NCI-H2196 treated with DMSO at 0.1 percent for 48 hours (cell line): Measurements from ENCODE around the gene STXBP5.
"Not testable (repeated sequence)": the region's sequence is repeated elsewhere in the genome, so short reads cannot be mapped to it uniquely, and the experiment has no call there.

ENCODE experiments used
- DNase-seq: peaks from one replicate; lab custom pipeline; 2025; ENCODE audit not compliant: unreplicated experiment; lab: John Stamatoyannopoulos, UW

STXBP5 gene

DNA sequence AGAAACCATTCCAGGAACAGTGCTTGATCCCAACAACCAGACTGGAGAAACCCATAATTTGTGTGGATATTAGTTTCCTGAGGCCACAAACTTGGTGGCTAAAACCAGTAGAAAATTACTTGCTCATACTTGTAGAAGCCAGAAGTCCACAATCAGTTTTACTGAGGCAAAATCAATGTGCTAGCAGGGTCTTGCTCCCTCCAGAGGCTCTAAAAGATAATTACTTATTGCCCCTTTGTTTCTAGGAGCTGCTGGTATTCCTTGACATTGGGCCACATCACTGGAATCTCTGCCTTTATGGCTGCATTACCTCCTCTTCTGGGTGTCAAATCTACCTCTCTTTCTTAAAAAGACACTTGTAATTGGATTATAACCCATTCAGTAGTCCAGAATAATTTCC, 162.1 kb downstream of the STXBP5 start:
- DNase-seq: no peak

DNA sequence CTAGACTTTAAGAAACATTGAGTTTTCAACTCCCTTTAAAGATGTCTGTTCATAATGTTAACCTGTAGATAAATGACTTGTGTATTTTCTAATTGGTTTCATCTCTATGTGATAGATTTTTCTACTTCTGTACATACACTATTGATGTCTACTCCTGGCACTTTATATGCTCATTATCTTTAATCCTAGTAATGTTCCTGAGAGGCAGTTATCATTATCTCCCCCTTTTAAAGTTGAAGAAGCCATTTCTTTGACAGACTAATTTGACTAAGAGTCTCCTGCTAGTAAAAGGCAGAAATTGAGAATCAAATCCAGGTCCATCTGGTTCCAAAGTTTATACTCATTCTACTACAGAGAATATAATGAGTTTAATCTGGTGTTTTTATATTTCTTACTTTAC, 167.1 kb downstream of the STXBP5 start:
- DNase-seq: no peak

DNA sequence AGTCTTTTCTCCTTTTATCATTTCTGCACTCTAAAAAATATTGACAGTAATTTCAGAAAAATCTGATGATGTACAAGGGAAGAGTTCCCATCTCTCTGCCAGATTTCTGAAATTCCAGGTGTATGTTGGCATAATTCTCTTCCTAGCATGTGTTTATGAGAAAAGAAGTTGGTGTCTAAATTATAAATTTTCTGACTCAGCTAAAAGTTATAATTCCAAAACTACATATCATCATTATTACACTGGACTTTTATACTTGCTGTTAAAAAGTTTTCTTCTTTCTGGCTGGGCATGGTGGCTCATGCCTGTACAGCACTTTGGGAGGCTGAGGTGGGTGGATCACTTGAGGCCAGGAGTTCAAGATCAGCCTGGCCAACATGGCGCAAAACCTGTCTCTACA, 168.6 kb downstream of the STXBP5 start:
- no peak for DNase-seq

GRCh38 chr6:147378819-147379218, 174.6 kb downstream of the STXBP5 start:
- no peak for DNase-seq

GRCh38 chr6:147380841-147381240, 176.6 kb downstream of the STXBP5 start:
- not testable (repeated sequence) for DNase-seq

DNA sequence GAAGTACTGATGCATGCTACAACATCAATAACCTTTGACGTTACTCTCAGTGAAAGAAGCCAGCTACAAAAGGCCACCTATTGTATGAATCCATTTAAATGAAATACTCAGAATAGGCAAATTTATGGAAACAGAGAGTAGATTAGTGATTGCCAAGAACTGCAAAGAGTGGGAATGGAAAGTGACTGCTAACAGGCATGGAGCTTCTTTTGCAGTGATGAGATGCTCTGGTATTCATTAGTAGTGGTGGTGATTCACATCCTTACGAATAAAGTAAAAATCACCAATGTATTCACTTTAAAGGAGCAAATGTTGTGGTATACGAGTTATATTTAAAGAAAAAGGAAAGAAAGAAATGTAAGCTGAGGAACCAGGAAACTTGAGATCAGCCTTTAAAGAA, 177.5 kb downstream of the STXBP5 start:
- no peak for DNase-seq

DNA sequence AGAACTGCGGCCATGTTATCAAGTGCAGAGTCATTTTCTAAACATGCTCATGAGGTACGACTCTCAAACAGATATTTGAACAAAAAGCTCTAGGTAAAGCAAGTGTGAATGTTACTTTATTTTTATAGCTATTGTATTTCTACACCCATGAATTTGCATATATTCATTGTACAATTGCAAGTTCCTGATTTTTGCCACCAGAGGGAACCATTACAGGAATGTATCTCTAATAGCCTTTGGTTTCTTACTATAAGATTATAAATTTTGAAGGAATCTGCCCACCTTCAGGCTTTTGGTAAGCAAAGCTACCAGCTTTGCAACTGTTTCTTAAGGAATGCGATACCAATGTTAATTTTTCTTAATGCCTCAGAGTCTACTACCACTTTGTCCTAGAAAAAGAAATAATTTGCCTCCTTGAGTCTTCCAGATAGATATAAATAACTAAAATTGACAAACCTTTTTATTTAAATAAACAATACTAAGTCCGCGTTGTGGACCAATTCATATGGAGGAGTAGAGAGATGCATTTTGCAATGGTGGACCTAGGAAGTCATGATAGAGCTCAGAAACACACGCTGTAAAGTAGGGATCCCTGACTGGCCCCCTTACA, 178.8 kb downstream of the STXBP5 start:
- no peak for DNase-seq

GRCh38 chr6:147384029-147384428, 179.8 kb downstream of the STXBP5 start:
- DNase-seq: no peak

- no peak for DNase-seq
These were observed 180.8 kb downstream of the STXBP5 start for GRCh38 chr6:147384737-147385710.

DNA sequence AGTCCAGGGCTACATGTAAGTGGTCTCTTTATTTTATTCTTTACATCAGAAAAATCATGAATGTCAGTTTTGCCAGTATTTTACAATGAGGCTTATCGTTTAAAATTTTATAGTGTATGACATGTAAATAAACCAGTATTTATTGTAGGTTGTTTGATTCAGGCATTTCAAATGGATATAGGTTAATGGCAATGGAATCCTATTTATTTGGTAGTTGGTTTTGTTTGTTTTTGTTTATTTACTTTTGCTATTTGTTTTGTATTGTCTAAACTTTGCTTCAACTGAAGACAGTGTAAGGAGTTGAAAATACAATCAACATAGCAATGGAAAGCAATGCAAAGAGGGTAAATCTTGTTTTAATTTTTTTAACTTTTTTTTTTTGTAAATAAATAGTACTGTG, 185.2 kb downstream of the STXBP5 start:
- DNase-seq: no peak

- DNase-seq: no peak
These were observed 186.8 kb downstream of the STXBP5 start for GRCh38 chr6:147390909-147391536.

- DNase-seq: no peak
These were observed 188.9 kb downstream of the STXBP5 start for GRCh38 chr6:147392917-147393625.

GRCh38 chr6:147395158-147395557, 190.9 kb downstream of the STXBP5 start:
- DNase-seq: no peak

DNA sequence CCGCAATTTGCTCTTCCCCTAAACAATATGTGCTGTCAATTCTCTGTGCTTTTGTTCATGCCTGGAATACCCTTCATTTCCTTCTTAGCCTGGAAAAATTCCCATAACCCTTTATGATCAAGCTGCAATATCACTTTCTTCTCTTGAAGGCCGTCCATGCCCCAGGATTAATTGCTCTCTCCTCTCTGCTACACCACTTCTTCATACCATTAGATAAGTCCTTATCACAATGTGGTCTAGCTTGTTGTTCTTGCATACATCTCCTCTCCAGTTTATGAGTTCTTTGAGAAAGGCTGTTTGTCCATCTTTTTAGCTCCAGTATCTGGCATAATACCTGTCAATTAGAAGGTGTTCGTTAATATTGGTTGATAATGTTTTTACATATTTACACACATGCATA, 193.1 kb downstream of the STXBP5 start:
- no peak for DNase-seq

GRCh38 chr6:147400968-147401367, 196.8 kb downstream of the STXBP5 start:
- DNase-seq: no peak

DNA sequence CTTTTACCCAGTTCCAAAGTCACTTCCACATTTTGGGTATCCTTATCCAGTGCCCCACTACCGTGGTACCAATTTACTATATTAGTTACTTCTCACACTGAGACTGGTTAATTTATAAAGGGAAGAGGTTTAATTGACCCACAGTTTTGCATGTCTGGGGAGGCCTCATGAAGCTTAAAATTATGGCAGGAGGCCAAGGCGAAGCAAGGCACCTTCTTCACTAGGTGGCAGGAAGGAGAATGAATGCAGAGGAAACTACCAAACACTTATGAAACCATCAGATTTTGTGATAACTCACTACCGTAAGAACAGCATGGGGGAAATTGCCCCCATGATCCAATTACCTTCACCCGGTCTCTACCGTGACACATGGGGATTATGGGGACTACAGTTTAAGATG, 197.6 kb downstream of the STXBP5 start:
- no peak for DNase-seq

GRCh38 chr6:147406783-147407182, 202.6 kb downstream of the STXBP5 start:
- no peak for DNase-seq

DNA sequence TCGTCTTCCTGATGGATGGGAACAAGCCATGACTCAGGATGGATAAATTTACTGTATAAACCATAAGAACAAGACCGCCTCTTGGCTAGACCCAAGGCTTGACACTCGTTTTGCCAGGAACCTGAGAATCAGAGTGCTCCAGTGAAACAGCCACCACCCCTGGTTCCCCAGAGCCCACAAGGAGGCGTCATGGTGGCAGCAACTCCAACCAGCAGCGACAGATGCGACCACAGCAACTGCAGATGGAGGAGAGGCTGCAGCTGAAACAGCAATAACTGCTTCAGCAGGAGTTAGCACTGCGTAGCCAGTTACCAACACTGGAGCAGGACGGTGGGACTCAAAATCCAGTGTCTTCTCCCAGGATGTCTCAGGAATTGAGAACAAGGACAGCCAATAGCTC, 203.4 kb downstream of the STXBP5 start:
- DNase-seq: no peak

DNA sequence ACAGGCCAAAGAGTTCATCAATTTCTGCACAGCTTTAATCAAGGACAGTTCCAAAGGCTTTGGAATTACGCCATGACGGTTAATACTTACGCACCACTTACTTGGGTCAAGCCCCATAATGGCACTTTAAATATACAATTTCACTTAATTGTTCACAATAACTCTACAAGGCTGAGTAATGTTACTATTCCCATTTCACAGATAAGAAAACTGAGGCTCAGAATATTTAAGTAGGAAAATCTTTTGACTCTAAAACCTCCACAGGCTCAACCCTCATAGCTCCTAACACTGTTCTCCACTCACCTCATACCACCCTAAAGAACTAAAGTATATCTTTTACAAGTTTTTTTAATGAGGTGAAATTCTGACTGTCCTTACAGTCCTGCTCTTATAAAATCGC, 212.4 kb downstream of the STXBP5 start:
- no peak for DNase-seq

DNA sequence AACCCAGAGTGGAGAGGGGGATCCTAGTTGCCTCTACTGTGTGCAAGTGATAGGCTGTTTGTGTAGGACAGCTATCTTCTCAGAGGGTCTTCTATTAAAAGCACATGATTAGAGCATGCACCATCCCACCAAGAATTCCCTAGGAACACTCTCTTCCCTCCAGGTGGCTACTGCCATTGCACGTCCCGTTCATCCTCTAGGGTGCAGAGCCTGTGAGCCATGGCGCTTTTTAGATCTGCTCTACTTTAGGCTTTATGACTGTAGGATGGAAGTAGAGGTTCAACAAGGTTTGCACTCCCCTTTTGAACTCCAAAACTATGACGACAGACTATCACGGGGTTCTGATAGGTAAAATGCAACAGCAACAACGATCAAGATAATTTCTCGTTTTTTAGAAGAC, 213.7 kb downstream of the STXBP5 start:
- DNase-seq: no peak

- DNase-seq: no peak
These were observed 214.3 kb downstream of the STXBP5 start for GRCh38 chr6:147418523-147418922.
